Epithelial cell of esophagus (primary cell): ENCODE results near the gene STK32B.

Experiments
- DNase-seq: peaks from one replicate; pipeline ENCODE4 v3.0.0; 2010; ENCODE audit warnings: low read depth
- H3K4me3 ChIP-seq: 2 replicates; pipeline ENCODE4 v1.5.1; 2011; ENCODE audit warnings: mild to moderate bottlenecking, low read length, control low read depth
- TF ChIP-seq, protein P1 (sequence below): IDR thresholded peaks from 2 replicates; pipeline ENCODE4 v1.5.1; 2011; ENCODE audit warnings: low read depth, mild to moderate bottlenecking, low read length, control low read depth, inconsistent platforms; ENCODE audit not compliant: insufficient read depth; ENCODE audit errors: missing control alignments

Gene STK32B

DNA sequence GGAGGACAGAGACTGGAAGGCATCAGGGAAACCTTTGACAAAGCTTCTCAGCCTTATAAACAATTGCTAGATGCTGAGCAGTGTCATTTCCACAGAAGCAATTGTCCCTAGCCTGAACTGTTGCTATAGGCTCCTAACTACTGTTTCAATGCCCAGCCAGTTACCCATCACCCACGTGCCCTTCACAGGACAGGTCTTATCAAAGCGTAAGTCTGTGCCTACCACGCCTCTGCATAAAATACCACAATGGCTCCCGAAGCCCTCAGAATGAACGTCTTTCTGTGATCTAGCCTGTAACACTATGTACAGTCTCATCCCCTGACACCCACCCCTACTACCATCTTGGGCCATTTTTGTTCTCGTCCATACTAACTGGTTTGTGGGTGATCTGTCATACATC lies 134.3 kb downstream of the STK32B start:
- DNase-seq: no peak
- H3K4me3 ChIP-seq: no peak overlapping the region
- TF ChIP-seq, protein P1, sequence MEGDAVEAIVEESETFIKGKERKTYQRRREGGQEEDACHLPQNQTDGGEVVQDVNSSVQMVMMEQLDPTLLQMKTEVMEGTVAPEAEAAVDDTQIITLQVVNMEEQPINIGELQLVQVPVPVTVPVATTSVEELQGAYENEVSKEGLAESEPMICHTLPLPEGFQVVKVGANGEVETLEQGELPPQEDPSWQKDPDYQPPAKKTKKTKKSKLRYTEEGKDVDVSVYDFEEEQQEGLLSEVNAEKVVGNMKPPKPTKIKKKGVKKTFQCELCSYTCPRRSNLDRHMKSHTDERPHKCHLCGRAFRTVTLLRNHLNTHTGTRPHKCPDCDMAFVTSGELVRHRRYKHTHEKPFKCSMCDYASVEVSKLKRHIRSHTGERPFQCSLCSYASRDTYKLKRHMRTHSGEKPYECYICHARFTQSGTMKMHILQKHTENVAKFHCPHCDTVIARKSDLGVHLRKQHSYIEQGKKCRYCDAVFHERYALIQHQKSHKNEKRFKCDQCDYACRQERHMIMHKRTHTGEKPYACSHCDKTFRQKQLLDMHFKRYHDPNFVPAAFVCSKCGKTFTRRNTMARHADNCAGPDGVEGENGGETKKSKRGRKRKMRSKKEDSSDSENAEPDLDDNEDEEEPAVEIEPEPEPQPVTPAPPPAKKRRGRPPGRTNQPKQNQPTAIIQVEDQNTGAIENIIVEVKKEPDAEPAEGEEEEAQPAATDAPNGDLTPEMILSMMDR: no peak

DNA sequence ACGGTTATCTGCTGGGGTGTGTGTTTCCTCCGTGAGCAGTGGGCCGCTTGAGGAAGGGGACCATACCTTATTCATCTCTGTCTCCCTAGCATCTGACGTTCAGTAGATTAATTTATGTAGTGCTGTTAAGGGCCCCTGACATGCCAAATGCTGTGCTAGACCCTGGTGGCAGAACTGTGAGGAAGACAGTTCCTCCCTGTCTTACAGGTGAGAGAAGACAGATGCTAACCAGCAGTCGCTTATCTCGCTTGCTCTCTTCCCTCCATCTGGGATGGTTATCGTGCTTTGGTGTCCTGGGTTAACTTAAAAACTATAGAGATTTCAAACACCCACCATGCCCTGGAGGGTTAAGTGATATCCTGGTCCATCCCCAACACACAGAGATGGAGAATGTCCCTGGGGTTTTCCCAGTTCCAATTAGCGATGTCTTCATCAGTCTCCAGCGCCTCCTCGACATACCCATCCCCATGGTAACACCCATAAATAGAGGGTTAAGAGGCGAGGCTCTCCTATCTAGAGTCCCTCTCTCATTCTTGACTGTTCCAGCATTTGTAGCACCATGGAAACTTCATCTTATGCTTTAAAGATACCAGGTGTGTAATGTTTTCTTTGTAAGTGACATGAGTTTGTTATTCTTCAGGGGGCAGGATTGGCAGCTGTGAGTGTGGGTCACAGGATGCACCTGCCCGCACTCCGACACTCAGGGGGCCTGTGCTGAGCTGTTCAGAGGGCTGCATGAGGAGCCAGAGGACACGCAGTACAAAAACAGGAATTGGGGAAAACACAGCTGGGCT lies 135.2 kb downstream of the STK32B start:
- no peak for DNase-seq
- TF ChIP-seq, protein P1: no peak

GRCh38 chr4:5188130-5188529 lies 136.8 kb downstream of the STK32B start:
- no peak for DNase-seq
- TF ChIP-seq, protein P1: no peak
- no peak overlapping the region for H3K4me3 ChIP-seq

More for the DNA sequence above, 135.2 kb downstream of the STK32B start:
- H3K4me3 ChIP-seq: no peak overlapping the region

- DNase-seq: no peak
- TF ChIP-seq, protein P1: no peak
- no peak overlapping the region for H3K4me3 ChIP-seq
Measured at GRCh38 chr4:5191831-5192230, 140.6 kb downstream of the STK32B start.

GRCh38 chr4:5192271-5192670 lies 141.0 kb downstream of the STK32B start:
- DNase-seq: no peak

GRCh38 chr4:5192678-5193077 lies 141.4 kb downstream of the STK32B start:
- TF ChIP-seq, protein P1: no peak
- no peak for DNase-seq
- no peak overlapping the region for H3K4me3 ChIP-seq

More at GRCh38 chr4:5192271-5192670, 141.0 kb downstream of the STK32B start:
- TF ChIP-seq, protein P1: no peak
- no peak overlapping the region for H3K4me3 ChIP-seq
